GM19351 (cell line): Measurements from ENCODE around the gene GMPR.
"Not testable (repeated sequence)": the region's sequence is repeated elsewhere in the genome, so short reads cannot be mapped to it uniquely, and the experiment has no call there.

ENCODE experiments used
- ATAC-seq: cut with Tn5 transposase; IDR thresholded peaks from one replicate; pipeline ENCODE4 v1.9.1; 2021; ENCODE audit warnings: mild to moderate bottlenecking, moderate library complexity; ENCODE audit not compliant: unreplicated experiment

GMPR gene

GRCh38 chr6:16225062-16225731 is 13.2 kb upstream of the GMPR start:
- ATAC-seq: not testable (repeated sequence)

- ATAC-seq: not testable (repeated sequence)
Observed at GRCh38 chr6:16226117-16227047, 12.0 kb upstream of the GMPR start.

DNA sequence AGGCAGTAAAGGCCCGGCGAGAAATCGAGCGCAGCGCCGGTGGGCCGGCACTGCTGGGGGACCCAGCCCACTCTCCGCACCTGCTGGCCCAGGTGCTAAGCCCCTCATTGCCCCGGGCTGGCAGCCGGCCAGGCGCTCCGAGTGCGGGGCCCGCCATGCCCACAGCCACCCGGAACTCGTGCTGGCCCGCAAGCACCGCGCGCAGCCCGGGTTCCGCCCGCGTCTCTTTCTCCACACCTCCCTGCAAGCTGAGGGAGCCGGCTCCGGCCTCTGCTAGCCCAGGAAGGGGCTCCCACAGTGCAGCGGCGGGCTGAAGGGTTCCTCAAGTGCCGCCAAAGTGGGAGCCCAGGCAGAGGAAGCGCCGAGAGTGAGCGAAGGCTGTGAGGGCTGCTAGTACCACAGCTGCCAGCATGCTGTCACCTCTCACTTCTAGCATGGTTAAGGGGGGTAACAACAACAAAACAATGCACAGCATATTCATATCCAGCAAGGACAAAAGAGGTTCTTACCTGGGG is 11.3 kb upstream of the GMPR start:
- ATAC-seq: no peak

DNA sequence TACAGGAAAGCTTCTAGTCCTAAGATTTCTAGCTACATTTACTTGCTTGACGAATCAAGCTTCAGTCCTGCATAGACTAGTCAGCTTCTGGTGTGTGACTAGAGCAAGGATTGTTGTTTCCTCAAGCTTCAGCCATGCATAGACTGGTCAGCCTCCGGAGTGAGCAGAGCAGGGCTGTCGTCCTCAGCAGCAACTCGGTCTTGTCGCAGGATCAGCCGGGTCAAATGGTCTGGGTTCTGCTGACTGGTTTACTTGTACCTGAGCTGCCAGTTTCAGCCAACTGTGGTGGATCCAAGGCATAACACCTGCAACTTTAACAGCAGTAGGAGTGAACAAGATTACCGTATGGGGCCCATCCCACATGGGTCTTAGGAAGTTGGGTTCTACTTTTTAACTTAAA is 10.8 kb upstream of the GMPR start:
- ATAC-seq: no peak

DNA sequence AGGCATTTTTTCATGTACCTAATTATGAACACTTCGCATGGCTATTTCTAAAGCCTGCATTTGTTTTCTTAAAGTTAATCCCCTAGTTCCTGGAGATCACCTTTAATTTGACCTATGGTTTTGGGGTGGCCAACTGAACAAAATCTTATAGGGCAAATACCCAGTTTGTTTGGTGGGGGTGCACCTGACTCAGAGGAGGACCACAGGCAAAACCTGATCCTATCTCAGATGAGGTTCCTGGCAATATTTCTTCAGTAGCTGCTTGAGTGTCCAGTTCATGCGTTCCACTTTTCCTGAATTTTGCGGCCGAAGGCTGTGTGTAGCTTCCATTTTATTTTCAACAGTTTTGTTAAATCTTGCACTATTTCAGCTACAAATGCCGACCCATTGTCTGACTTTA is 10.3 kb upstream of the GMPR start:
- no peak for ATAC-seq

- ATAC-seq: no peak
Observed at GRCh38 chr6:16228709-16229665, 9.4 kb upstream of the GMPR start.

DNA sequence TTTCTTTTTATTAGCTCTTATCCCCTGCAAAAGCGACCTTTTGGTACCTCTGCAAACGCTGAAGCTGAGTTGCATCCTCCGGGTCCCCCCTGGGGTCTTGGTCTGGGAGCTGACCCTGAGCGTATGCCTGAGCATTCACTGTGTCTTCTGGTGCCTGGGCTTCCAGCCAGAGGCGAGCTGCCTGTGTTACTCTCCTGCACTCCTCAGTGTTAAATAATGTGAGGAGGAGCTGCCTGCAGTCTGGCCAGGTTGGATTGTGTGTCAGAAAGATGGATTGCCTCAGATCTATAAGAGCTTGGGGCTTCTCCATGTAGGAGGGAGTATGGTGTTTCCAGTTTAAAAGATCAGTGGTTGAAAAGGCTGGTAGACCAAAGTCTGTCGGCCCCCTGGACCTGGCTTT is 8.7 kb upstream of the GMPR start:
- ATAC-seq: no peak

DNA sequence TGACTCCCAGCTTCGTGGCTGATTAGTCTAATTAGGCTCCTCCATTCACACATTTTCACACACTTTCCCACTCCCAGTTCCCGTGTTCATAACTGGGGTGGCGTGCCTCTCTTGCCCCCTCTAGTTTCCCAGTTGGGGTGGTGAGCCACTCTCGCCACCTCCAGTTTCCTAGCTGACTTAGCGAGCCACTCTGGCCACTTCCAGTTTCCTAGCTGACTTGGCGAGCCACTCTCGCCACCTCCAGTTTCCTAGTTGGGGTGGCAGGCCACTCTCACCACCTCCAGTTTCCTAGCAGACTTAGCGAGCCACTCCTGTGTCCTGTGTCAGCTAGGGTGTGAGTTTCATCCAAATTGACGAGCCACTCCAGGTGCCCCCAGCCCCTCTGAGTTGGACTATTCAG is 7.4 kb upstream of the GMPR start:
- ATAC-seq: no peak

DNA sequence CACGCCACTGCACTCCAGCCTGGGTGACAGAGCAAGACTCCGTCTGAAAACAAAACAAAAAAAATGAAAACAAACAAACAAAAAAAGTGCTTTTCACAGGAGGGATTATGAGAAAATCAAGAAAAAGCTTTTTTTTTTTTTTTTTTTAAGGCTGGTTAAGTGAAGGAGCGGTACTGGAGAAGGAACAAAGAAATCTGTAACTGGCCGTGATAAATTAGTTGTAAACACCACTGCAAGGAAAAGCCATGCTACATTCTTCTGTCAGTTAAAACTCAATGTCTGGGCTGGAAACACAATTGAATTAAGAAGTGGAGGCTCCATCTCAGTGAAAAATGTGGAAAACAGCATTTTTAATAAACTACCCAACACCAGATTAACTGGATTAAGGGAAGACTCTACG is 6.3 kb upstream of the GMPR start:
- ATAC-seq: no peak

DNA sequence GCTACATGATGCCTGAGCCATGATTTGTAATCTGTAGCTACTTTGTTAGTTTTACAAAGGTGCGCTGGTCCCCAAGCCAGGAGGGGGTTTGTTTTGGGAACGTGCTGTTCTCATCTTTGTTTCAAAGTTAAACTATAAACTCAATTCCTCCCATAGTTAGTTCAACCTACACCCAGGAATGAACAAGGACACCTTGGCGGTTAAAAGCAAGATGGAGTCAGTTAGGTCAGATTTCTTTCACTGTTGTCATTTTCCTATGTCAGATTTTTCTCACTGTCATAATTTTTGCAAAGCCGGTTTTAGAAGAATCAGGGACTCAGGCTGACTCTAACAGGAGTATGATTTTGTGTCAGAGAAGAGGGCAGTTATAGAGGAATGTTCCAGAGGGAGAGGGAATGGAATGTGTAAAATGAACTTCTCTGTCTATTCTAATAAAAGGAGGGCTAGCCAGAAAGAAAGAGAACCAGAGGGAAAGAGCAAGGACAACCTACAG is 2.3 kb upstream of the GMPR start:
- ATAC-seq: no peak

DNA sequence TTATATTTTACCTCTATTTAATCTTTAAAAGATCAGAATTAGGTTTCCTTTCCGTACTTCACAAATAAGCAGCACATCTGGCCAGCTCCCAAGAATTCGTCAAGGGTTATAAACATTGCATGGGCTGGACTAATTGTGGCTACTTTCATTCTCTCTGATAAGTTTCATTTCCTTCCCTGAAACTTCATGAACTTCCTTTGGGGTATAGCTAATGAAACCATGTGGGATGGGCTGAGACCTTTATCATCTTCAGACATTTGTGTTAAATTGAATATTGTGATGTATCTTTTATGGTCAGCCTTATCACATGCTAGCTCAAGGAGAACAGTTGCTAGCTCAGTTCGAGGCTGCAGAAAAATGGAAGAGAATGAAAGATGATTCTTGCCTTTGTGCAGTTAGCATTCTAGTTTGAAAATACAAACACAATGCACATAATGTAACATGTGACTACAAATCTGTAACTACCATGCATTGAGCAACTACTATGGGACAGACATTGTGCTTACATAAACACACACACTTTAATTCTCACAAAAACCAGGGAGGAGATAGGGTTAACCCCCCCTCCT is 1.7 kb upstream of the GMPR start:
- ATAC-seq: no peak

GRCh38 chr6:16237242-16237641 is 1.1 kb upstream of the GMPR start:
- ATAC-seq: no peak

DNA sequence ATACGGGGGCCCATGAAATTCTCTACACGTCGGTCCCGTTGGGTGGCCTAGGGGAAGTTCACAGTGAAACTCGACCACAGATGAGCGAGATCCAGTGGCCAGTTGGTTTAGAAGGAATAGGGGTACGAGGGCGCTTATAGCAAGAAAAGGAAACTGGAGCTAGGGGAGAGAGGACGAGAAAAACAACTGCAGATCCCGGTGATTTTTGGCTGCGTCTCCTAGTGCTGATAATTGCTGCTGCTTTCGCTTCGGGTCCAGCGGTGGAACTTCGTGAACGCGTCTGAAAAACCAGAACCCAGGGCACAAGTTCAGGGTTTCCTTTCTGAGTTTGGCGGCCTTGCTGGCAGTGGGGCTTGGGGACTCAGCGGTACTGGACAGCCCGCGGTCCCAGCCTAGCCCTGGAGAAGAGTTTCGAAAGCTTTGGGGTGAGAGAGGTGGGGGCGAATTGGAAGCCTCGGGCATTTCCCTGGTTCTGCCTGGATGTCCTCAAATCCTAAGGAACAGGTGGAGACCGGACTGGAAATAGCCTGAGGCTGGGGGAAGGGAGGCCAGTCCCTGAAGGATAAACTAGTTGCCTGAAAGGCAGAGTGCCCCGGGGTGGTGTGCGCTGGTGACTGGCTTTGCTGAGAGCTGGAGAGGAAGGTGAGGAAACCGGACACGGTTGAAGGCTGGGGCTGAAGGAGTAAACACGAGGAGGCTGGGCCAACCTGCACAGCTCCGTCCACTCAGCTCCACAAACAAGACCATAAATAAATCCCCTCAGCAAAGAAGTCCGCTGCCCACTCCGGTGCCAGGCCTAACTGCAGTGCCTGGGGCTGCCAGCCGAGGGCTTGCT is 793 bp downstream of the GMPR start:
- ATAC-seq: peak; percentile 19

- no peak for ATAC-seq
Observed at GRCh38 chr6:16239798-16240123, 1.4 kb downstream of the GMPR start.

DNA sequence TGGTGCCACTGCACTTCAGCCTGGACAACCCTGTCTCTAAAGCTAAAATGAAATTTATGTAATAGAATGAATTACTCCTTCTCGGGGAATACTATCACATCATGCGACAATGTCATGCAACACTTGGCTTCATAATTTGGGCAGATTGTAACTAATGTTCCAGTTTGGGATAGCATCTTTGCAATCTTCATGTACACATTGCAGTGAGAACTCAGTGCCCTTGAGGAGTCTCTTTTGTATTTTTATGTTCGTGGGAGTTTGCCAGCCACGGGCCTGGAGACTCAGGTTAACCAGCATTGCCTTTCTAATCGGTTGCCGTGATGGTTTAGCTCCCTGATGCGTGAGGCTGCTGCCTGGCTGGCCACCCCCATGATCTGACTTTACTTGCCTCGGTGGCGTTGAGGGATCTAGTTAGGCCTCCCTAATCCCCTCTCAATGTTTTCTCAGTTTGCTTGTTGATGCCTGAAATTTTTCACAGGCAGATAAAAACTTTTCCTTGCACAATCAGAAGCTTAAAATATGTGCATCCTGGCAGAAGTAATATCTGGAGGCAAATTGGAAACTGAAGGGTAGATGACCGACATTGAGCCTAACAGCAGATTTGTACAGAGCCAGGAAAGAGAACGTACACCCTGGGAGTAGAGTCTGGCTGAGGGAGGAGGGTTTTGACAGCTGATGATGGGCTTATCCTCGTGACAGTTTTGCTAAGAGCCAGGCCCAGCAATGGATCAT is 2.4 kb downstream of the GMPR start:
- ATAC-seq: no peak

- no peak for ATAC-seq
Observed at GRCh38 chr6:16241321-16241689, 2.9 kb downstream of the GMPR start.

DNA sequence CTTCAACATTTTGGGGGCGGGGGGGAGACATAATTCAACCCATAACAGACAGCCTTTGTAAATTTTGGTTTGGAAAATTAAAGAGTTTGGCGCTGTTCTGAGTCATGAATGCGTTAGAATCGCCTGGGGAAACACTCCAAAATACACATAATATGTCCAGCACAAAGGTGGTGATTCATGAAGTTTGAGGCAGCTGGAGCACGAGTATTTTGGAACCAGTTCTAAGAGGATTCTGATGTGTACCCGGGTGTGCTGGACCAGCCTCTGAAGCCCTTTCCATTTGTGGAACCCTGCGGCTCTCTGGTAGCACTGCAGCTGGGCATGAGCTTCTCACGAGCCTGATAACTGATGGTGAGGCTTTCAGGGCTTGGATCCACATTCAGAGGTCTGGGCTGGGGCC is 4.7 kb downstream of the GMPR start:
- ATAC-seq: no peak

- no peak for ATAC-seq
Observed at GRCh38 chr6:16243664-16244063, 5.3 kb downstream of the GMPR start.

DNA sequence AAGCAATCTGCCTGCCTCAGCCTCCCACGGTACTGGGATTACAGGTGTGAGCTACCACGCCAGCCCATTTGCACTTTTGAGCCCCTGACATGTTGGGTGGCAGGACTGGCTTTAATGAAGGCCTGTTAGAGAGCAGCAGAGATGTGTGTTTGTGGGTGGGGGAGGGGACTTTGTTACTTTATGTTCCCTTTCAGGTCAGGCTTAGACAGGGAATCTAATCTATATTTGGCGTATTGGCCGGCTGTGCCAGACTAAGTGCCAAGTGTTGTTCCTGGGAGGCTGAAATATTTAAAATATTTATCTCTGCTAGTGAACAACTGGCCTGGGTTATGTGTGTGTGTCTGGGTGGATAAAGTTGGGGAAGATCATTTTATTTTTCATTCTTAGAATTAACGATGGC is 6.1 kb downstream of the GMPR start:
- ATAC-seq: no peak
